ENCODE results near the gene SLC8B1. TPM values are rescaled to one million over a fixed set of nuclear protein-coding genes. Genes with fewer than 3 reads are reported as not detected.

Gene SLC8B1
- total and polyA plus RNA-seq, 2 donors (not counting 3 experiments of a cell fraction or from before 2014, with no cell fraction given): 29.9 to 45.4 TPM

DNA sequence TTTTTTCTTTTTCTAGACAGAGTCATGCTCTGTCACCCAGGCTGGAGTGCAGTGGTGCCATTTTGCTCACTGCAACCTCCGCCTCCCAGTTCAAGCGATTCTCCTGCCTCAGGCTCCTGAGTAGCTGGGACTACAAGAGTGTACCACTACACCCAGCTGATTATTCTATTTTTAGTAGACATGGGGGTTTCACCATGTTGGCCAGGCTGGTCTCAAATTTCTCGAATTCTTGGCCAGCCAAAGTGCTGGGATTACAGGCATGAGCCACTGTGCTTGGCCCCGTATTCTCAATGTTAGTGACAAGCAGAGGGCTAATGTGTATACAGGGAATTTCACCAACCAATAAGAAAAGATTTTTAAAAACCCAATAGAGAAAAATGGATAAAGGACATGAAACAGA, 31.9 kb upstream of the SLC8B1 start:
- dilution Hi-C loops (cut with MboI; ENCODE audit: extremely low pct_ligation_motif_present, low sequenced_read_pairs): no loop called here
- BruUV-seq (replicated peaks): no TSS peak
- intact Hi-C loops (cut with micrococcal nuclease): no loop called here
- ChIA-PET CTCF (no interaction called here), POLR2A (no interaction called here)
- no peaks in the 10 kb centered on the region for H3K27me3 ChIP-seq (ENCODE audit: control insufficient read depth in 2 of 2, insufficient read depth in 2 of 2, low read length in 2 of 2)
- no peak overlapping the region for H3K4me3 ChIP-seq (replicated peaks in 1 of 3; ENCODE audit: insufficient read depth in 1 of 3, low read depth in 1 of 3, low read length in 3 of 3)
- no peak for FAIRE-seq
- no peak overlapping the region for H3K27ac ChIP-seq (ENCODE audit: insufficient read depth, low read depth, low read length)
- H3K4me1 ChIP-seq (ENCODE audit: control insufficient read depth, extremely low read depth, insufficient read depth, low read length): no peaks in the 10 kb centered on the region
- H3K79me2 ChIP-seq (ENCODE audit: control insufficient read depth, insufficient read depth, low read length): no peaks in the 10 kb centered on the region
- no peak overlapping the region for H2AFZ ChIP-seq (ENCODE audit: low read depth, low read length)
- no peak overlapping the region for H3K4me2 ChIP-seq (ENCODE audit: insufficient read depth, low read length)
- no peaks in the 10 kb centered on the region for H3K9me3 ChIP-seq (replicated peaks; ENCODE audit: control insufficient read depth, insufficient read depth, low read length)
- peaks cover 0 to 6% of the 10 kb centered on the region in 2 experiments for H3K36me3 ChIP-seq (ENCODE audit: control insufficient read depth in 2 of 2, extremely low read depth in 1 of 2, insufficient read depth in 2 of 2, low read length in 2 of 2)
- no peak for DNase-seq (ENCODE audit: low read depth, low spot score)
- H3K9ac ChIP-seq (replicated peaks; ENCODE audit: extremely low read depth, insufficient read depth, low read length): no peak overlapping the region
- no peaks in the 10 kb centered on the region for H4K20me1 ChIP-seq (replicated peaks; ENCODE audit: control insufficient read depth, extremely low read depth, insufficient read depth, low read length)
- no peak for TF ChIP-seq EZH2 (IDR thresholded peaks at IDR 0.05; ENCODE audit: borderline replicate concordance, low read depth, low read length, severe bottlenecking)
- TF ChIP-seq MYC (IDR thresholded peaks at IDR 0.05; ENCODE audit: low read depth, low read length): no peak
- no peak for TF ChIP-seq POLR2A (IDR thresholded peaks at IDR 0.05; ENCODE audit: low read depth, low read length)
- no peak for TF ChIP-seq JUN (IDR thresholded peaks at IDR 0.05; ENCODE audit: borderline replicate concordance, insufficient read depth, insufficient read length, low read depth)
- no peak for TF ChIP-seq POLR2AphosphoS5 (IDR thresholded peaks at IDR 0.05; ENCODE audit: insufficient read depth, low read depth, low read length)
- TF ChIP-seq GATA2 (IDR thresholded peaks at IDR 0.05; ENCODE audit: insufficient read depth, insufficient read length, low read depth, low read length): no peak
- TF ChIP-seq, protein P1, sequence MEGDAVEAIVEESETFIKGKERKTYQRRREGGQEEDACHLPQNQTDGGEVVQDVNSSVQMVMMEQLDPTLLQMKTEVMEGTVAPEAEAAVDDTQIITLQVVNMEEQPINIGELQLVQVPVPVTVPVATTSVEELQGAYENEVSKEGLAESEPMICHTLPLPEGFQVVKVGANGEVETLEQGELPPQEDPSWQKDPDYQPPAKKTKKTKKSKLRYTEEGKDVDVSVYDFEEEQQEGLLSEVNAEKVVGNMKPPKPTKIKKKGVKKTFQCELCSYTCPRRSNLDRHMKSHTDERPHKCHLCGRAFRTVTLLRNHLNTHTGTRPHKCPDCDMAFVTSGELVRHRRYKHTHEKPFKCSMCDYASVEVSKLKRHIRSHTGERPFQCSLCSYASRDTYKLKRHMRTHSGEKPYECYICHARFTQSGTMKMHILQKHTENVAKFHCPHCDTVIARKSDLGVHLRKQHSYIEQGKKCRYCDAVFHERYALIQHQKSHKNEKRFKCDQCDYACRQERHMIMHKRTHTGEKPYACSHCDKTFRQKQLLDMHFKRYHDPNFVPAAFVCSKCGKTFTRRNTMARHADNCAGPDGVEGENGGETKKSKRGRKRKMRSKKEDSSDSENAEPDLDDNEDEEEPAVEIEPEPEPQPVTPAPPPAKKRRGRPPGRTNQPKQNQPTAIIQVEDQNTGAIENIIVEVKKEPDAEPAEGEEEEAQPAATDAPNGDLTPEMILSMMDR (IDR thresholded peaks at IDR 0.05; ENCODE audit: extremely low read depth in 1 of 2, insufficient read depth in 1 of 2, low read depth in 1 of 2, low read length in 2 of 2): no peak
- TF ChIP-seq, protein P2, sequence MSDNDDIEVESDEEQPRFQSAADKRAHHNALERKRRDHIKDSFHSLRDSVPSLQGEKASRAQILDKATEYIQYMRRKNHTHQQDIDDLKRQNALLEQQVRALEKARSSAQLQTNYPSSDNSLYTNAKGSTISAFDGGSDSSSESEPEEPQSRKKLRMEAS (IDR thresholded peaks at IDR 0.05; ENCODE audit: insufficient read depth, insufficient read length): no peak
- no peak for TF ChIP-seq FOS (IDR thresholded peaks at IDR 0.05; ENCODE audit: borderline replicate concordance, insufficient read depth, low read length)
- H3K9me1 ChIP-seq (replicated peaks; ENCODE audit: control insufficient read depth, extremely low read depth, insufficient read depth, low read length): no peaks in the 10 kb centered on the region
